GM18858 (cell line): Measurements from ENCODE around the gene GNA15.

ENCODE experiments used
- ATAC-seq: cut with Tn5 transposase; IDR thresholded peaks from one replicate; pipeline ENCODE4 v1.9.1; 2021; ENCODE audit not compliant: unreplicated experiment

The GNA15 gene

DNA sequence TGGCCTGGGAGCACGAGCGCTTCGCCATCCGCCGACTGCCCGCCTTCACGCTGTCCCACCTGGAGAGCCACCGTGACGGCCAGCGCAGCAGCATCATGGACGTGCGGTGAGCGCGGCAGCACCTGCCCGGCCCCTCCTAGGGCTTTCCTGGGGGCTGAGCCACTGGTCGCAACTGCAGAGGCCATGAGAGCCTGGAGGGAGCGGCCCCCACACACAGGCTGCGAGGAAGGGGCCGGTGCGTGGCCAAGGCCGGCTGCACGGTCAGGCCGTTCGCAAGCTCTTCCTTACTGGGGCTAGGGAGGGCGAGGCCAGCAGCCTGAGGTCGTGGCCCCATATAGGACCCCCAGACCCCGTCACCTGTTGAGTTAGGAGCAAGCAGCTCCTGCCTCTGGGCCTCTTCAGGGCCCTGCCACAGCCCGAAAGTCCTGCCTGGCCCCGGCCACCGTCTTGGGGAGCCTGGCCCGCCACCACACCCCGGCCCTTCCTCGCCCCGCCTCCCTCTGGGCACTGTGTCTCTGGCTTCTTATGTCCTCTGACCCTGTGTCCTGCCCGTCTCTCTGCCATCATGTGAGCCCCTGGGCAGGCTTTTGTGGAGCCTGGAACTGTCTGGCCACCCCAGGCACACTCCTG is 68.9 kb downstream of the GNA15 start:
- ATAC-seq: no peak

DNA sequence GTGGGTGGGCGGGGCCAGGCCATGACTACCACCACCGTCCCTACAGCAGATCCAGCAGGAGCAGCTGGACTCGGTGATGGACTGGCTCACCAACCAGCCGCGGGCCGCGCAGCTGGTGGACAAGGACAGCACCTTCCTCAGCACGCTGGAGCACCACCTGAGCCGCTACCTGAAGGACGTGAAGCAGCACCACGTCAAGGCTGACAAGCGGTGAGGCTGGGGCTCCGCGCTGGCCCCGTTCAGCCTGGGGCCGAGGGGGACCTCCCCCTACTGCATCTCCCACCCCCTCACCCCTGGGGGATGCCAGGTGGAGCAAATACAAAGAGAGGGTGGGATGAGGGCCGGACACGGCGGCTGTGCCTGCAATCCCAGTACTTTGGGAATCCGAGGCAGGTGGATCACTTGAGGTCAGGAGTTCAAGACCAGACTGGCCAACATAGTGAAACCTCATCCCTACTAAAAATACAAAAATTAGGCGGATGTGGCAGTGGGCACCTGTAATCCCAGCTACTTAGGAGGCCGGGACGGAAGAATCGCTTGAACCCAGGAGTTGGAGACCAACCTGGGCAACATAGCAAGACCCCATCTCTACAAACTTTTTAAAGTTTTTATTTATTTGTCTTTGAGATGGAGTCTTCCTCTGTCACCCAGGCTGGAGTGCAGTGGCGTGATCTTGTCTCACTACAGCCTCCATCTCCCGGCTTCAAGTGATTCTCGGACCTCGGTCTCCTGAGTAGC is 70.6 kb downstream of the GNA15 start:
- no peak for ATAC-seq

DNA sequence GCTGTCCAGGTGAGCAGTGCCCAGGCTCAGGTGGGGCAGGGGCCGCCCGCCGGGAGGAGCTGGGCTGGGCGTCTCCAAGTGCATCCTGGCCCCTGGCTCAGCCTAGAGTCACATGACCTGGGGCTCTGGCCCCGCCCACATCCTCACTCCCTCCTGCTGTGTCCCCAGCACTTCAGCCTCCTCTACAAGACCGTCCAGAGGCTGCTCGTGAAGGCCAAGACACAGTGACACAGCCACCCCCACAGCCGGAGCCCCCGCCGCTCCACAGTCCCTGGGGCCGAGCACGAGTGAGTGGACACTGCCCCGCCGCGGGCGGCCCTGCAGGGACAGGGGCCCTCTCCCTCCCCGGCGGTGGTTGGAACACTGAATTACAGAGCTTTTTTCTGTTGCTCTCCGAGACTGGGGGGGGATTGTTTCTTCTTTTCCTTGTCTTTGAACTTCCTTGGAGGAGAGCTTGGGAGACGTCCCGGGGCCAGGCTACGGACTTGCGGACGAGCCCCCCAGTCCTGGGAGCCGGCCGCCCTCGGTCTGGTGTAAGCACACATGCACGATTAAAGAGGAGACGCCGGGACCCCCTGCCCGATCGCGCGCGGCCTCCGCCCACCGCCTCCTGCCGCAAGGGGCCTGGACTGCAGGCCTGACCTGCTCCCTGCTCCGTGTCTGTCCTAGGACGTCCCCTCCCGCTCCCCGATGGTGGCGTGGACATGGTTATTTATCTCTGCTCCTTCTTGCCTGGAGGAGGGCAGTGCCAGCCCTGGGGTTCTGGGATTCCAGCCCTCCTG is 71.8 kb downstream of the GNA15 start:
- ATAC-seq: no peak

DNA sequence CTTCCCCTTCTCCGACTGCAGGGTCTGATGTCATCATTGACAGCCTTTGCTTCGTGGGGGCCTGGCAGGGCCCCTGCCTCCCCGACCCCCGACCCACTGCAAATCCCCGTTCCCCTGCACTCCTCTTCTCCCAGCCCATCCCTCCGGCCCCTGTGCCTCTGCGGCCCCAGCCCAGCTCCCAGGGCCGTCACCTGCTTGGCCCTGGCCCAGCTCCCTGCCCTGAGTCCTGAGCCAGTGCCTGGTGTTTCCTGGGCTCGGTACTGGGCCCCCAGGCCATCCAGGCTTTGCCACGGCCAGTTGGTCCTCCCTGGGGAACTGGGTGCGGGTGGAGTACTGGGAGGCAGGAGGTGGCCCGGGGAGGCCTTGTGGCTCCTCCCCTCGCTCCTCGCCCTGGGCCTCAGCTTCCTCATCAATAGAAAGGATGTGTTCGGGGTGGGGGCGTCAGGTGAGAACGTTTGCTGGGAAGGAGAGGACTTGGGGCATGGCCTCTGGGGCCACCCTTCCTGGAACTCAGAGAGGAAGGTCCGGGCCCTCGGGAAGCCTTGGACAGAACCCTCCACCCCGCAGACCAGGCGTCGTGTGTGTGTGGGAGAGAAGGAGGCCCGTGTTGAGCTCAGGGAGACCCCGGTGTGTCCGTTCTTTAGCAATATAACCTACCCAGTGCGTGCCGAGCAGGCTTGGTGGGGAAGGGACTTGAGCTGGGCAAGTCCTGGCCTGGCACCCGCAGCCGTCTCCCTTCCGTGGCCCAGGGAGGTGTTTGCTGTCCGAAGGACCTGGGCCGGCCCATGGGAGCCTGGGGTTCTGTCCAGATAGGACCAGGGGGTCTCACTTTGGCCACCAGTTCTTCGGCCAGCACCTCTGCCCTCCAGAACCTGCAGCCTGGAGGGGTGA is 72.7 kb downstream of the GNA15 start:
- ATAC-seq: no peak

DNA sequence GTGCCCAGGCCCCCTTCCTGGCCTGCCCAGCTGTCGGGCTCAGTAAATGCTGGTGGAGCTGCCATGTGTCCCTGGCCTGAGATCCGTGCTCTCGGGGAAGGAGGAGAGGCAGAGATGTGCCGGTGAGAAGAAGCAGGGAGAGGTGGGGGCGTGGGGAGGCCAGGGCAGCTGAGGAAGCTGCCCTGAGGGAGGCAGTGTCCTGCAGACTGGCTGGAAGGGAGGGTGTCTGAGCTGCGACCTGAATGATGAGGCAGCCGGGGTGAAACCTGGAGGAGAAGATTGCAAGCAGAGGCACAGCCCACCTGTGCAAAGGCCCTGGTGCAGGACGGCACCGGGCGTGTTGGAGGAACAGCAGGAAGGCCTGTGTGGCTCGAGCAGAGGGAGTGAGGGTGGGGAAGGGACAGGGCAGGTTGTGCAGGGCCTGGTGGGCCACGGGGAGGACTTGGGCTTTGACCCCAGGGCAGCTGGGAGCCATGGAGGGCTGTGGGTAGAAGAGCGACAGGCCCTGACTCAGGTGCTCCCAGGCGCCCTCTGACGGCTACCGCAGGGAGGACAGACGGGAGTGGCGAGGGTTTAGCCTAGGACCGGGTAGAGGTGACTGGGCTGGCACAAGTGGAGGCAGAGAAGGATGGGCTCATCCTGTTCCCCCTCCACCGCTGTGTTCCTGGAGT is 74.6 kb downstream of the GNA15 start:
- ATAC-seq: no peak

DNA sequence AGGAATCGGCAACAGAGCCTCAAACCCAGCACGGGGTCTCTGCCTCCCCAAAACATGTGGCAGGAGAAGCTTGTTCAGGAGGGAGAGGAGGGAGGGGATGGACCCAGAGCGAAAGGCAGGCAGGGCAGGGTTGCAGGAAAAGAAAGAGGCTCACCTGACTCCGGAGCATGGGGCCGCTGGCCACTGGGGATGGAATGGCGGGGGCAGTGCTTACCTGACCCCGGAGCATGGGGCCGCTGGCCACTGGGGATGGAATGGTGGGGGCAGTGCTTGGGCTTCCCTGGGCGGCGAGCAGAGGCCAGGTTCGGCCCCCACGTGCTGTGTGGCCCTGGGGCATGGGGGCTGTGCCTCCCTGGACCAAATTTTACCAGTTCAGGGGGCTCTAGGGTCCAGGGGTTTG is 75.4 kb downstream of the GNA15 start:
- ATAC-seq: no peak

DNA sequence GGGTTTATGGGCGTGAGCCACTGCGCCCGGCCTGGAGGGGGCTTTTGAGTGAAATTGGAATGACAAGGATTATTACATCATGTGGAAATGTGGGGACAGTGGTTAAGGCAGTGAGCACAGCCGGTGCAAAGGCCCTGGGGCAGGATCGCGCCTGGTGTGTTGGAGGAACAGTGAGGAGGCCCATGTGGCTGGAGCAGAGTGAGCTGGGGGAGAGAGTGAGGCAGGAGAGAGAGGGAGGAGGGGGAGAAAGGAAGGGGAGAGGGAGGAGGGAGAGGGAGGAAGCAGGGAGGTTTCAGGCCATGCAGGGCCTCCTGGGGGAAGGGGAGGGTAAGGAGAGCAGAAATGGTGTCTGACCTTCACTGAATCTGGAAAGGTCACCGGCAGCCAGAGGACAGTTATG is 77.3 kb downstream of the GNA15 start:
- no peak for ATAC-seq
